Measurements from ENCODE around the gene PACS2.

DNA sequence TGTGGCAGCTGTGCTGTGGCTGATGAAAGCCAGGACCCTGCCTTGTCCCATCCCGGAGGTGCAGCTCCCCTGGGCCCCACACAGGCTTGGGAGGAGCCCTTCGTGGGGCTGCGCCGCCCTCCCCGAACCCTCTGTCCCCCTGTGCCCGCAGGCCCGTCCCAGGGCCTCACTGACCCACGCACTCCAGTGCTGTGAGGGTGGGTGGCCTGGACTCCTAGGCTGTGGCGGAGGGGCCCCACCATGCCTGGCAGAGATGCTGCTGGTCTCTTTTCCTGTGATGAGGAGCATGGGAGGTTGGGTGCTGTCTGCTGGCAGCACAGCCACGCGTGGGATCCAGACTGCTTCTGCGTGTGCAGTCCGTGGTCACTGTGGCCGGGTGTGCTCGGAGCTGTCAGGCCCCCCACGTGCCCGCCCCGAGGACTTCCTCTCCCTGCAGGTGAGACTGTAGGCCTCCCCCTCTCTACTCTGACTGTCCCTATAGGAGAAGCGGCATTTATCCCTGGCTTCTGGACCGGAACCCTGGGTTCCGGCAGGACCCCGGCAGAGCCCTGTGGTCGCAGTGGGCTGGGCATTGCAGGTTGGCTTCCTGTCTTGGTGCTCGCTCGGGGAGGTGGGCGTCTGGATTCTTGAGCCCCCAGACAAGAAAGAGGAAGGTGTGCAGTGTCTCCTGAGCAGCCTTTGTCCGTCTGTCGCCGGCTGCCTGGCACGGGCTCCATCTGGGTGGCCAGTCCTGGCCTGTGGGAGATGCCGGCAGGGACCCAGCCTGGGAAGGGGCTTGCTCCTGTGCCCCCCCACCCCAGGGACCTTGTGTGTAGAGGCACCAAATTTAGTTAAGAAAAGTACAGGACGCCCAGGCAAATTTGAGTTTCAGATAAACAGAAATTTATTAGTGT lies 107.4 kb downstream of the PACS2 start:
- TF ChIP-seq POLR2A (IDR thresholded peaks at IDR 0.05; ENCODE audit: low read depth): no peak
- TF ChIP-seq, protein P1, sequence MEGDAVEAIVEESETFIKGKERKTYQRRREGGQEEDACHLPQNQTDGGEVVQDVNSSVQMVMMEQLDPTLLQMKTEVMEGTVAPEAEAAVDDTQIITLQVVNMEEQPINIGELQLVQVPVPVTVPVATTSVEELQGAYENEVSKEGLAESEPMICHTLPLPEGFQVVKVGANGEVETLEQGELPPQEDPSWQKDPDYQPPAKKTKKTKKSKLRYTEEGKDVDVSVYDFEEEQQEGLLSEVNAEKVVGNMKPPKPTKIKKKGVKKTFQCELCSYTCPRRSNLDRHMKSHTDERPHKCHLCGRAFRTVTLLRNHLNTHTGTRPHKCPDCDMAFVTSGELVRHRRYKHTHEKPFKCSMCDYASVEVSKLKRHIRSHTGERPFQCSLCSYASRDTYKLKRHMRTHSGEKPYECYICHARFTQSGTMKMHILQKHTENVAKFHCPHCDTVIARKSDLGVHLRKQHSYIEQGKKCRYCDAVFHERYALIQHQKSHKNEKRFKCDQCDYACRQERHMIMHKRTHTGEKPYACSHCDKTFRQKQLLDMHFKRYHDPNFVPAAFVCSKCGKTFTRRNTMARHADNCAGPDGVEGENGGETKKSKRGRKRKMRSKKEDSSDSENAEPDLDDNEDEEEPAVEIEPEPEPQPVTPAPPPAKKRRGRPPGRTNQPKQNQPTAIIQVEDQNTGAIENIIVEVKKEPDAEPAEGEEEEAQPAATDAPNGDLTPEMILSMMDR (IDR thresholded peaks at IDR 0.05): no peak

All from esophagus muscularis mucosa (tissue), 3 donors.